GM19193 (cell line): ENCODE results near the gene SLC16A14.

ENCODE experiments used
- POLR2A ChIP-seq: IDR thresholded peaks from 4 replicates; pipeline ENCODE4 v1.6.1; 2011; ENCODE audit not compliant: insufficient read depth, insufficient read length; ENCODE audit errors: extremely low read depth

Gene SLC16A14

GRCh38 chr2:230000118-230000841 is 68.4 kb downstream of the SLC16A14 start:
- no peak for TF ChIP-seq POLR2A

GRCh38 chr2:229997565-229997964 is 71.2 kb downstream of the SLC16A14 start:
- TF ChIP-seq POLR2A = no peak

GRCh38 chr2:229996320-229996719 is 72.4 kb downstream of the SLC16A14 start:
- no peak for TF ChIP-seq POLR2A

GRCh38 chr2:229993236-229993635 is 75.5 kb downstream of the SLC16A14 start:
- no peak for TF ChIP-seq POLR2A
